H1 (cell line): ENCODE measurements around the gene GNG14. TPM values are rescaled to one million over a fixed set of nuclear protein-coding genes. Genes with fewer than 3 reads are reported as not detected.

Source experiments
- CTCF ChIA-PET: fragments of 300-600 bp; sonication (Branson Sonifier 250); formaldehyde crosslinking; loops from one replicate; lab custom pipeline; 2021; ENCODE audit not compliant: partially characterized antibody; lab: Charles Lee
- POLR2A ChIA-PET: fragments of 300-600 bp; sonication (Branson Sonifier 250); formaldehyde crosslinking; loops from one replicate; lab custom pipeline; 2021; ENCODE audit warnings: inconsistent platforms; ENCODE audit not compliant: partially characterized antibody; lab: Charles Lee
- DNase-seq, 2 experiments: peaks; one replicate each; pipeline versions ENCODE4 v3.0.0 to v3.0.0-alpha.2; 2010 to 2022; ENCODE audit warnings: low spot score in 2 of 2, low read depth in 1 of 2, mixed read lengths in 1 of 2
- FAIRE-seq: peaks from 2 replicates; lab custom pipeline; 2011; peaks lifted over from hg19 to GRCh38; lab: Jason Lieb, UNC
- H2AFZ ChIP-seq: 2 replicates; pipeline ENCODE4 v1.8.1; 2012; ENCODE audit warnings: low read length, inconsistent platforms
- H2AK5ac ChIP-seq: 2 replicates; pipeline ENCODE4 v1.6.1; 2013; ENCODE audit warnings: low read depth, low read length
- H2BK120ac ChIP-seq: replicated peaks from 2 replicates; pipeline ENCODE3; 2013; ENCODE audit warnings: low read depth, low read length, inconsistent platforms
- H2BK12ac ChIP-seq: 2 replicates; pipeline ENCODE4 v1.6.1; 2013; ENCODE audit warnings: low read depth, low read length
- H2BK15ac ChIP-seq: 2 replicates; pipeline ENCODE4 v1.6.1; 2013; ENCODE audit warnings: low read length
- H2BK20ac ChIP-seq: 2 replicates; pipeline ENCODE4 v1.6.1; 2013; ENCODE audit warnings: low read length
- H2BK5ac ChIP-seq: 2 replicates; pipeline ENCODE4 v1.6.1; 2013; ENCODE audit warnings: low read depth, low read length
- H3K14ac ChIP-seq: 2 replicates; pipeline ENCODE4 v1.6.1; 2013; ENCODE audit warnings: inconsistent platforms; ENCODE audit not compliant: insufficient read length
- H3K18ac ChIP-seq: 2 replicates; pipeline ENCODE4 v1.6.1; 2013; ENCODE audit warnings: low read length; ENCODE audit errors: extremely low read depth
- H3K23ac ChIP-seq: 2 replicates; pipeline ENCODE4 v1.6.1; 2013; ENCODE audit warnings: inconsistent platforms; ENCODE audit not compliant: insufficient read length
- H3K23me2 ChIP-seq: 2 replicates; pipeline ENCODE4 v1.6.1; 2013; ENCODE audit warnings: low read depth, low read length
- H3K27ac ChIP-seq: 2 replicates; pipeline ENCODE4 v1.6.1; 2011; ENCODE audit warnings: low read depth, low read length, inconsistent platforms
- H3K27me3 ChIP-seq, 4 experiments: replicated peaks in 1 of 4; 1 replicate in 1 of 4; 2 replicates in 3 of 4; pipeline versions ENCODE4 v1.6.1 to v1.8.1; 2011 to 2013; ENCODE audit warnings: low read length in 3 of 4, mild to moderate bottlenecking in 3 of 4, inconsistent platforms in 2 of 4, mixed read lengths in 2 of 4, moderate library complexity in 1 of 4; ENCODE audit not compliant: control insufficient read depth in 3 of 4, insufficient read depth in 3 of 4; ENCODE audit errors: extremely low read depth in 1 of 4
- H3K36me3 ChIP-seq, 4 experiments: 2 replicates each; pipeline versions ENCODE4 v1.6.1 to v1.8.1; 2011 to 2013; ENCODE audit warnings: mild to moderate bottlenecking in 4 of 4, low read length in 3 of 4, moderate library complexity in 2 of 4, control low read depth in 1 of 4, inconsistent platforms in 1 of 4; ENCODE audit not compliant: insufficient read depth in 4 of 4, control insufficient read depth in 2 of 4
- H3K4ac ChIP-seq: replicated peaks from 2 replicates; pipeline ENCODE3; 2013; ENCODE audit warnings: low read length, low read depth, mixed read lengths, inconsistent platforms; ENCODE audit not compliant: insufficient read length
- H3K4me1 ChIP-seq, 4 experiments: replicated peaks in 1 of 4; 1 replicate in 1 of 4; 2 replicates in 3 of 4; pipeline versions ENCODE4 v1.6.1 to v1.8.1; 2011 to 2013; ENCODE audit warnings: low read length in 3 of 4, inconsistent platforms in 2 of 4, mixed read lengths in 1 of 4; ENCODE audit not compliant: insufficient read depth in 4 of 4, control insufficient read depth in 3 of 4
- H3K4me2 ChIP-seq, 2 experiments: 2 replicates each; pipeline versions ENCODE4 v1.6.1 to v1.8.1; 2011 to 2013; ENCODE audit warnings: low read depth in 2 of 2, low read length in 2 of 2, control low read depth in 1 of 2, inconsistent platforms in 1 of 2, mild to moderate bottlenecking in 1 of 2; ENCODE audit not compliant: insufficient read depth in 1 of 2
- H3K4me3 ChIP-seq, 4 experiments: fragments of 200-600, 300-600 bp in 1 of 4; sonication (generic), shearing (Covaris generic), sonication (Bioruptor Twin) in 1 of 4; 2 replicates each; pipeline versions ENCODE4 v1.5.1 to v1.8.1; 2011 to 2016; ENCODE audit warnings: low read length in 4 of 4, low read depth in 3 of 4, control low read depth in 2 of 4, inconsistent platforms in 2 of 4, mild to moderate bottlenecking in 2 of 4, mixed read lengths in 1 of 4, moderate library complexity in 1 of 4; ENCODE audit not compliant: insufficient read depth in 2 of 4; ENCODE audit errors: extremely low read depth in 1 of 4
- H3K56ac ChIP-seq: replicated peaks from 2 replicates; pipeline ENCODE3; 2013; ENCODE audit warnings: low read depth, mild to moderate bottlenecking, mixed read lengths, low read length, inconsistent platforms; ENCODE audit not compliant: insufficient read length
- H3K79me1 ChIP-seq: 2 replicates; pipeline ENCODE4 v1.6.1; 2013; ENCODE audit warnings: low read depth, low read length, control low read depth
- H3K79me2 ChIP-seq, 2 experiments: 2 replicates each; pipeline versions ENCODE4 v1.6.1 to v1.8.1; 2012 to 2013; ENCODE audit warnings: low read length in 2 of 2, mild to moderate bottlenecking in 2 of 2, inconsistent platforms in 1 of 2; ENCODE audit not compliant: insufficient read depth in 2 of 2, control insufficient read depth in 1 of 2
- H3K9ac ChIP-seq, 4 experiments: replicated peaks in 1 of 4; 1 replicate in 1 of 4; 2 replicates in 3 of 4; pipeline versions ENCODE4 v1.6.1 to v1.8.1; 2011 to 2013; ENCODE audit warnings: low read depth in 3 of 4, low read length in 3 of 4, control low read depth in 2 of 4, mild to moderate bottlenecking in 2 of 4, moderate library complexity in 2 of 4, inconsistent platforms in 1 of 4; ENCODE audit errors: extremely low read depth in 1 of 4
- H3K9me3 ChIP-seq, 2 experiments: 2 replicates each; pipeline versions ENCODE4 v1.6.1 to v1.8.1; 2012 to 2013; ENCODE audit warnings: mild to moderate bottlenecking in 2 of 2, moderate library complexity in 2 of 2, control low read depth in 1 of 2, inconsistent platforms in 1 of 2, low read depth in 1 of 2, low read length in 1 of 2, mixed read lengths in 1 of 2; ENCODE audit not compliant: insufficient read depth in 2 of 2
- H4K20me1 ChIP-seq, 2 experiments: replicated peaks in 1 of 2; 2 replicates each; pipeline versions ENCODE3 to v1.8.1; 2011 to 2013; ENCODE audit warnings: inconsistent platforms in 2 of 2, low read length in 2 of 2, mild to moderate bottlenecking in 1 of 2; ENCODE audit not compliant: insufficient read depth in 2 of 2, control insufficient read depth in 1 of 2
- H4K5ac ChIP-seq: 2 replicates; pipeline ENCODE4 v1.6.1; 2013; ENCODE audit warnings: low read length, low read depth, mixed read lengths, inconsistent platforms; ENCODE audit not compliant: insufficient read length
- H4K8ac ChIP-seq: 2 replicates; pipeline ENCODE4 v1.8.0; 2013; ENCODE audit warnings: mild to moderate bottlenecking, moderate library complexity, low read length, inconsistent platforms; ENCODE audit not compliant: insufficient read depth; ENCODE audit errors: extremely low read depth
- H4K91ac ChIP-seq: replicated peaks from 2 replicates; pipeline ENCODE3; 2013; ENCODE audit warnings: low read length, mixed read lengths, inconsistent platforms; ENCODE audit not compliant: insufficient read length
- ASH2L ChIP-seq: fragments of 200-600, 300-600 bp; sonication (generic); IDR thresholded peaks from one replicate; pipeline ENCODE4 v1.7.1; 2017; ENCODE audit warnings: low read length
- BACH1 ChIP-seq: IDR thresholded peaks from 2 replicates; pipeline ENCODE4 v1.6.1; 2012; ENCODE audit warnings: low read length, improper control_type of control experiment
- BCL11A ChIP-seq, 2 experiments: IDR thresholded peaks; one replicate each; pipeline ENCODE4 v1.6.1; 2011; ENCODE audit warnings: low read depth in 2 of 2, low read length in 2 of 2, mild to moderate bottlenecking in 2 of 2
- HDAC2 ChIP-seq, 2 experiments: fragments of 300-600 bp in 1 of 2; sonication (generic) in 1 of 2; IDR thresholded peaks; 2 replicates each; pipeline ENCODE4 v1.6.1; 2011 to 2012; ENCODE audit warnings: low read depth in 2 of 2, low read length in 2 of 2, mild to moderate bottlenecking in 2 of 2, moderate library complexity in 2 of 2, borderline replicate concordance in 1 of 2, inconsistent platforms in 1 of 2
- KDM1A ChIP-seq: fragments of 200-600, 300-600 bp; sonication (generic); IDR thresholded peaks from 2 replicates; pipeline ENCODE4 v1.7.1; 2016; ENCODE audit warnings: mild to moderate bottlenecking, low read length, borderline replicate concordance
- SIN3A ChIP-seq, 2 experiments: IDR thresholded peaks in 1 of 2; conservative IDR thresholded peaks in 1 of 2; 2 replicates each; pipeline ENCODE4 v1.6.1; 2011 to 2012; ENCODE audit warnings: low read length in 2 of 2, improper control_type of control experiment in 1 of 2, low read depth in 1 of 2, mild to moderate bottlenecking in 1 of 2
- TAF1 ChIP-seq: IDR thresholded peaks from 2 replicates; pipeline ENCODE4 v1.6.1; 2011; ENCODE audit warnings: mild to moderate bottlenecking, low read depth, low read length
- TAF7 ChIP-seq: optimal IDR thresholded peaks from 2 replicates; pipeline ENCODE3; 2011; ENCODE audit warnings: low read depth, mild to moderate bottlenecking, inconsistent platforms, low read length, moderate library complexity, borderline replicate concordance
- TBP ChIP-seq: IDR thresholded peaks from 2 replicates; pipeline ENCODE4 v1.6.1; 2011; ENCODE audit warnings: low read depth, low read length, improper control_type of control experiment
- WGBS, 2 experiments: shearing (Covaris generic) in 1 of 2; methylation state at CpG; one replicate each; pipeline versions ENCODE4 v1.1.6 to v1.1.7; 2013 to 2015; ENCODE audit warnings: low lambda C conversion rate in 2 of 2, mixed read lengths in 2 of 2, inconsistent platforms in 1 of 2, low coverage in 1 of 2, missing lambda C conversion rate in 1 of 2; ENCODE audit not compliant: insufficient replicate concordance in 2 of 2, insufficient coverage in 1 of 2, insufficient read length in 1 of 2; ENCODE audit errors: extremely low coverage in 1 of 2, missing lambda C conversion rate in 1 of 2; 5-methylcytosine and 5-hydroxymethylcytosine counted together
- polyA plus RNA-seq, 7 experiments: library from polyadenylated mRNA; depleted of rRNA in 3 of 7; stranded (reverse) in 5 of 7; unstranded in 2 of 7; fragments of >200 nt in 5 of 7; fragments of 200-250 nt in 2 of 7; gene quantifications; 1 replicate in 5 of 7; 2 replicates in 1 of 7; 4 replicates in 1 of 7; pipeline versions ENCODE4 v1.2.1 to v1.2.3, GENCODE V29; 2011 to 2013; ENCODE audit warnings: missing spikeins in 2 of 7, mixed read lengths in 2 of 7
- total RNA-seq: library from RNA; stranded (reverse); fragmentation: NEBNext Ultra II Directional; extraction: Animal tissue kit (Norgen Biotek cat#: 25700); gene quantifications from 2 replicates; pipeline ENCODE4 v1.2.1, GENCODE V29; 2021

Gene GNG14
- total and polyA plus RNA-seq, 2 of the 8 experiments (the other 6 are each of a cell fraction or from before 2014, with no cell fraction given), result not detected

DNA sequence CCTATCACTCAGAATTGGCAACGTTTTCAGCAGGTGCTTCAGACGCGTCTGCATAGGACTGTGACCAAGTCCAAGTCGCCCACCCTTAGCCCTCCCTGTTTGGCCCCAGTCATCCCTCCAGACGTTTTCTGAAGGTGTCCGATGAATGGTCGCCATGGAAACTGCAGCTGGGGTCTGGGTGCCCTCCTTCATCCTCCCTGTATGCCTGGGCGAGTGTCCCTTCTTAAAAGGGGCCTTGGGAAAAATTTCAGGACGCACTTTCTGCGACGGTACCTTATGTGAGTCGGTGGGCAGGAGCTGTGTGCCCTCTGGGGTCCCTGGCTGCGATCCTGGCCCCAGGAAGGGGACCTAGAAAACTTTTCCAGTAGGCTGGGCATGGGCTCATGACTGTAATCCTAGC lies 46.3 kb upstream of the GNG14 start:
- POLR2A ChIA-PET, result interaction anchor here (1.3 to 1.4 kb wide), 2 partner anchors 9 to 28 kb away, joined by 3 to 4 read pairs; a partner anchor contains a TSS
- H3K23me2 ChIP-seq, result peaks cover 1% of the 10 kb centered on the region; the same call in 1 of the 2 replicates
- TF ChIP-seq BCL11A (IDR thresholded peaks at IDR 0.05; ENCODE audit: low read depth in 2 of 2, low read length in 2 of 2) (no peak), SIN3A (conservative IDR thresholded peaks at IDR 0.05 in 1 of 2, IDR thresholded peaks at IDR 0.05 in 1 of 2; ENCODE audit: low read depth in 1 of 2, low read length in 2 of 2) (no peak), HDAC2 (IDR thresholded peaks at IDR 0.05; ENCODE audit: borderline replicate concordance in 1 of 2, low read depth in 2 of 2, low read length in 2 of 2) (no peak), TBP (no peak), KDM1A (no peak), BACH1 (no peak), ASH2L (no peak), TAF7 (no peak), TAF1 (no peak)

More for the DNA sequence above, 46.3 kb upstream of the GNG14 start:
- Histone ChIP-seq H3K18ac (no peak overlapping the region), H2BK20ac (no peak overlapping the region), H3K23ac (no peak overlapping the region), H3K36me3 (no peaks in the 10 kb centered on the region), H3K9ac (no peak overlapping the region), H3K27me3 (no peaks in the 10 kb centered on the region), H2AFZ (no peak overlapping the region), H4K5ac (no peak overlapping the region), H3K79me2 (no peaks in the 10 kb centered on the region), H3K14ac (no peak overlapping the region), H3K79me1 (no peaks in the 10 kb centered on the region), H4K20me1 (no peaks in the 10 kb centered on the region), H3K27ac (no peak overlapping the region), H3K4ac (no peak overlapping the region), H3K4me3 (no peak overlapping the region), H4K8ac (no peak overlapping the region), H2BK120ac (no peak overlapping the region), H2BK15ac (no peak overlapping the region), H3K4me1 (no peaks in the 10 kb centered on the region; a peak in 2 of 7 replicates), H2AK5ac (no peak overlapping the region), H4K91ac (no peak overlapping the region), H2BK5ac (no peak overlapping the region), H3K4me2 (no peak overlapping the region), H2BK12ac (no peak overlapping the region), H3K9me3 (no peaks in the 10 kb centered on the region), H3K56ac (no peak overlapping the region)
- CTCF ChIA-PET, result interaction anchor here (0.7 to 1.9 kb wide), 3 partner anchors 31 to 192 kb away, joined by 3 to 12 read pairs (median 4); no protein-coding TSS in a partner anchor
- DNase-seq, result no peak
- 78% methylated on average over 12 of the region's 13 CpGs; no CpG with 5 or more reads in 1 of the 2 experiments for WGBS, 2 experiments
- FAIRE-seq, result no peak
